HG02938 (cell line): ENCODE measurements around the gene PBRM1.

Experiments
- ATAC-seq: cut with Tn5 transposase; IDR thresholded peaks from one replicate; pipeline ENCODE4 v1.9.1; 2021; ENCODE audit warnings: mild to moderate bottlenecking, moderate library complexity; ENCODE audit not compliant: unreplicated experiment

PBRM1 gene

DNA sequence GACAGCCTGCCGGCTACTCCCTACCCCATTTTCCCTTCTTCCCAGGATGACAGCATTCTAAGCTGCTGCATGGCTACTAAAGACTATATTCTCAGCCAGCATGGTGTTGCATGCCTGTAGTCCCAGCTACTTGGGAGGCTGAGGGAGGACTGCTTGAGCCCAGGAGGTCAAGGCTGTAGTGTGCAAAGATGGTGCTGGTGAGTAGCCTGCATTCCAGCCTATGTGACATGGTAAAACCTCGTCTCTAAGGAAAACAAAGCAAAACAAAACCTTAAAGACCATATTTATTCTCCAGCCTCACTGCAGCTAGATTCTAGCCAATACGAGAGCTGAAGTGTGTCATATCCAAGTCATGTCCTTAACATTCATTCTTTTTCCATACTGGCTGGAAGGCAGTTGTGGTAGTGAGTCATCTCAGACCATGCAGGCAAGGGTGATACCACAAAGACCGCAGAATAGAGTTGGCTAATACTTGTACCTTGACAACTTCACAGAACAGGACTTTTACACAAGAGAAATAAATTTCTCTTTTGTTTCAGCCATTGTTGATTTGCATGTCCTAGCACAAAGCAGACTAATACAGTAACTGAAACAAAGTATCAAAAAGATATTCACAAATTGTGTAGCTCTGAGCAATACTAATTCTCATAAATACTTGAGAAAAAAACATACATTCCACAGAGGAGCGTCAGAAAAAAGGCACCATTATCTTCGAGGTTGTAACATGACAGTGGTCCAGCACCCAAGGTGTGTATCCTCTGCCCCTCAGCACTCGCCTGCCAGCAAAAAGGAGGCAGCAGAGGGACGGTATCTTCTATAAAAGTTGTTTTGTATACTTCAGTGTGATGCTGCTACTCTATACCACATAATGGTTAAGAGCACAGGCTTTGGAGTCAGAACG lies 14.8 kb downstream of the PBRM1 start:
- peak; percentile 76 for ATAC-seq

DNA sequence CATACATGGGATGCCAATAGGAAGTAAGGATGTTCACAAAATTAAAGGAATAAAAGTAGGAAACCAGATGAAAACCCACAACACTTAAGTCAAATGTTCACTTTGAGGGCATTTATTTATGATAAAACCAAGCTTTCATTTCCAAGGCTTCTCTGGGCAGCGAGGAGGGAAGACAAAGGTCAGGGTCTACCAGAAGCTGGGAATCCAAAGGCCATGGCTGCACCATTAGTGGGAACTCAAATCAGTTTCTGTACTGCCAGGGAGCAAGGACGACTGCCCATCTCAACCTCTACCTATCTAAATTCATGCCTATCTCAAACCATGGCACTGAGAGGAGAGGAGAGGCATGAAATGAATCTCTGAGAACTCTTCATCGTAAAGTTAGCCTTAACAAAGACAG lies 22.6 kb downstream of the PBRM1 start:
- ATAC-seq = no peak

DNA sequence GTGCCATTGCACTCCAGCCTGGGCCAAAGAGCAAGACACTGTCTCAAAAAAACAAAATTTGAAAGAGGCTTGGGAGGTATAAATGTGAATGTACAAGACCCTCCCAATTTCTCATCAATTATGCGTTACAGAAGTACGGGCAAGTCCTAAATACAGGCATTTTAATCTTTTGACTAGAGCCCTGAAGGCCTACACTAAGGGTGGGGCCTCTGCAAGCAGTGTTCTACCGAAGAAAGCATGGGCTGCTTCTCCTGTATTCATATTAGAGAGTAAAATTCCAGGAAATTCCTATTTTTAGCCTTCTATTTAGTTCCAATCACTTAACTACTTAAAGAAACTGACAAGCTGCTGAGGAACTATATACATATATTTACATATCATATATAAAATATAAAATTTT lies 25.7 kb downstream of the PBRM1 start:
- no peak for ATAC-seq

DNA sequence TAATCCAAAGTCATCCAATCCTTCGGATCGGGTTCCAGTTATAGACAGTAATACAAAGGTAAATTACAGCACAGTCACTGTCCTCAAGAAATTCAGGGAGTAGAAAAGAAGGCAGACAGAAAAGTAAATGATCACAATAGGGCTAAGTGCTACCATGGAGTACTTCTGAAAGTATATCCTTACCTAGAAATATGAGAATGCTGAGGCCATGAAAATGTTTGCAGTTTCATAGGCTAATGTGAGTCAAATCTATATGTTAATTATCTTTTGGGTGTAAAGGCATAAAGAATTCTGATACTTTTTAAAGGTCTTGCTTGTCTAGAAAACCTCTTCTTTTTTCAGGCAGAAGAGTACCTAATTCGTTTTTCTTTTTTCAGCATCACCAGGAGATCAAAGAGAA lies 29.8 kb downstream of the PBRM1 start:
- no peak for ATAC-seq

DNA sequence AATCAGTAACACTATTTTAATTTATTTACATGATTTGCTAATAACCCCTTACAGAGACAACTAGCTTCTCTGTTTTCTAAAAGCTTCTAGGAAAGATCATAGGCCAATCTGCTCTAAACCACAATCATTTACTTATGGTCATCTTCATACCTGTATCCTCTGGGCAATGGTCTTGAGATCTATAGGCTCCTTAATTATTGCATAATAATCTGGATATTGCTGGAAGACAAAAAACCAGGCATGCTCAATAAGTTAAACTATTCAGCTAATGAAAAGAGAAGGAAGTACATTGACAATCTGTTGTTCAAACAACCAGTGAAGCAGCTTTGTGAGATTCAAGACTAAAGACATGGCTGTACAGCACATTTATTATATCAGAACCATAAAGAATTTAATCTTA lies 34.1 kb downstream of the PBRM1 start:
- ATAC-seq = no peak

DNA sequence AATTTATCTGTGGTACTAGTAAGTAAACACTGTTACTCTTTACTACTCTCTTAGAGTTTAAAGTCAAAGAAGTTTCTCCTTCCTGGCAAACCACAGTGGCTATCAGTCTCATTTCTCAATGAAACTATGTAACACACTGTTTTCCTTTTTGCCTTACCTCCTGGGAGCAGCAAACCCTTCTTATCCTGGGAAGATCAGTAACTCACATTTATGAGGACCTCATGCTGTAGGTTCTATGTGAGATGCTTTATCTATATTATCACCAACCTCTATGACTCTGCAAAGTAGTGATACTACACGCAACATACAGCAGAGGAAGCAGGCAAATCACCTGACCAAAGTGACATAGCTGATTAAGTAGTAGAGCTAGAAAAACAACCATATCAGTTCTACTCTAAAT lies 35.3 kb downstream of the PBRM1 start:
- ATAC-seq = no peak

DNA sequence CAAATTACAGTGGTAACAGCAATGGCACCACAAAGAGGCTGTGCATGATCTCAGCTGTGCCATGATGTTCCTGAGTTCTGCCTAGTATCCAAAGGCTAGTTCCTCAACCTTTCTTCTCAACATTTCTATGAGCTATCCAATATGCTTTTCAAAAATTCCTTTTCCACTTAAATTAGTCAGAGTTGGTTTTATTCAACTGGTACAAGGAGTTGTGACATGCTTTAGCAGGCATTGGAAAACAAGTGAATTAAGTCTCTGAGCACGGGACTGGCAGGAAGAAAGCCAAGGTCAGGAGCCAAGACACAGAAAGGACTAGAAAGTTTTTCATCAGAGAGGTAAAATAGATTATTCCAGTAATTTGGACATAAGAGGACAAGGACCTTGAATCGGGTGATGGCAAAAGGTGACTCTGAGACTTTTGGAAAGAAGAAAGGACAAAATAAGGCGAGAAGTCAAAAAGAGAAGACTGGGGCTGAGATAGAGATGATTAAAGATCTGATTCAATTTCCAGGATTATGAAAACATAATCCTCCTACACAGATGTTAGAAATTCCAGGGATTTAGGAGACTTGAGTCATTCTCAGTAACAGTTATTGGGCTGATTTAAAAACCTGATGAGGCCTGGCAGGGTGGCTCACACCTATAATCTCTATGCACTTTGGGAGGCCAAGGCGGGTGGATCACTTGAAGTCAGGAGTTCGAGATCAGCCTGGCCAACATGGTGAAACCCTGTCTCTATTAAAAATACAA lies 36.1 kb downstream of the PBRM1 start:
- ATAC-seq = no peak

DNA sequence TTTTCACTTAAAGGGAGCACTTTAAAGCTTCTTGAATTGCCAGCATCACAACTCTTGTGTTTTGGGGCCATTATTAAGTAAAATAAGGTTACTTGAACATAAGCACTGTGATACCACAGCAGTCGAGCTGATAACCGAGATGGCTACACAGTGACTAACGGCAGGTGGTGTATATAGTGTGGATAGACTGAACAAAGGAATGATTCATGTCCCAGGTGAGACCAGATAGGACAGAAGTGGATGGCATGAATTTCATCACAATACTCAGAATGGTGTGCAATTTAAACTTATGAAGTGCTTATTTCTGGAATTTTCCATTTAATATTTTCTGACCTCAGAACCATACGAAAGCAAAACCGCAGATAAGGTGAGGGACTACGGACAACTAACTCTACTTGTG lies 40.2 kb downstream of the PBRM1 start:
- ATAC-seq = no peak

DNA sequence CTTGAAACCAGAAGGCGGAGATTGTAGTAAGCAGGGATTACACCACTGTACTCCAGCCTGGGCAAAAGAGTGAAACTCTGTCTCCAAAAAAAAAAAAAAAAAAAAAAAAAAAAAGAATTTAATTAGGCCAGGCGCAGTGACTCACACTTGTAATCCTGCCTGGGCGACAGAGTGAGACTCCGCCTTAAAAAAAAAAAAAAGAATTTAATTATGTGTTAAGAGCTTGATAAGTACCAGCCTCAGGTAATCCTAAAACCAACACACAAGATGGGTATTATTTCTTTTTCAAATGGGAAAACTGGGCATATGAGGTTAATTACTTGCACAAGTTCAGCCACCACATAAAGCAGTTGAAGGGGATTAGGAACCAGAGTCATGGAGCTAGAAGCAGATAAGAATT lies 49.0 kb downstream of the PBRM1 start:
- ATAC-seq = no peak

DNA sequence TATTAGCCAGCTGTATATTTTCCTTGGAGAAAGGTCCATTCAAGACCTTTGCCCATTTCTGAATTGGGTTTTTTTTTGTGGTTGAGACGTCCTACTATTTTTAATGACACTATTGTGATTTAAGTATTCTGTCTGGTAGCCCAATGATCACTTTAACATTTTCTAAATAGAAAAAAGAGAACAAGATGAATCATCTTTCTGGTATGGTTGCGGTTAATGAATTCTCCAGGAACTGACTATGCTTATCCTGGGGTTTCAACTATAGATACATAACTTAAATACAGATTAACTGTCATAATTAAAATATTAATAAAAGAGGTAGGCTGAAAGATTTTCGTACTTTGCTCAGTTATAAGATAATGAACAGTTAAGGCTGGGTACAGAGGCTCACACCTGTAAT lies 51.9 kb downstream of the PBRM1 start:
- ATAC-seq = no peak

DNA sequence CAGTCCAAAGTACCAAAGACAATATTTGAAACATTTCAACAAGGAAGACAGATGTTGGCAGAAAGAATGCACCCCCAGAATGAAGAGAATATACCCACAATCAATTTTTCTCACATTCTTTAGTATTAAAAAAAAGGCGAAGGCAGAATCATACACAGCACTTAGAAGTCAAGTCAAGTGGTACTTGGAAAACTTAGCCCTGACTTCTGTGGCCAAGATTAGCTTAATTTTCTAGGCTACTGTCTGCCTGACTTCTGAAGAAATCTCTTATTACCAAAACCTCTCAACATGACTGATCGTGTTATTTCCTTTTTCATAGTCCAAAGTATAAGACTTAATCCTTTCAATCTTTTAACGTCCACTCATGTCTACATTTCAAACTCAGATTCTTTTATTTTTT lies 60.7 kb downstream of the PBRM1 start:
- ATAC-seq = no peak

DNA sequence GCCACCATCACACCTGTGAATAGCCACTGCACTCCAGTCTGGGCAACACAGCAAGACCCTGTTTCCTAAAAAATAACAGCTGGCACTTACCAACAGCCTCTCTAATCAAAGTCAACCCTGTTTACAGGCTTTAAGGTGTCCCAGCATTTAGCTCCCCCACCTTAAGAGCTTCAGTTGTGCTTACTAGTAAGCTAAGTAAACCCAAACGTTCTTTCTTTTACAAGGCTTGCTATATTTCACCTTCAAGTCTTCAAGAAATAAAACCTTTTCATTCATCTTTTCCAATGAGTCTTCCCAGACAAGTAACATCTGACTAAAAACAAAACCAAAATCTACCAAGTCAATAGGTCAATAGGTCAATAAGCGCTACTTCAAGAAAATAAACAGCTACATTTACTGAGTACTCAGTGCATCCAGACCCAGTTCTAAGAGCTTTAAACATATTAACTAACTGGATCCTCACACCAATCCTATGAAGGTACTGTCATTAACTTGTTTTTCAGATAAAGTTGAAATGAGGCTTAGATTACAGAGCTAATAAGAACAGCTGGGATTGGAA lies 62.4 kb downstream of the PBRM1 start:
- ATAC-seq = no peak

DNA sequence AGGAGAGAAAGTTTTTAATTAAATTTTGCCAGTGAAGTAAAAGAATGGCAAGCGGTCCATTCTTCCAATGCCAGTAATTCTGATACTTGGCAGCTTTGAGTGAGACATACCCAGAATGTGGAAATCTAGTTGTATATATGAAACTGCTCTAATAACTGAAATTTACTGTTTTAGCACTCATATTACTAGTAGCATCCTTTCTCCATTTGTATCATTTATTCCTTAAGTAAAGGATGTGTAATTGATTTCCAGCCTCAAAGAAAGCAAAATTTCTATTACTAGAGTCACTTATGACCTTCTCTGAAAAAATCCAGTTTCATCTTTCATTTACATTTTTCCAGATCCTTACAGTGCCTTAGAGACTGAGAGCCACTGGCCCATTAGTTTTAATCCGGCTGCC lies 65.1 kb downstream of the PBRM1 start:
- no peak for ATAC-seq

DNA sequence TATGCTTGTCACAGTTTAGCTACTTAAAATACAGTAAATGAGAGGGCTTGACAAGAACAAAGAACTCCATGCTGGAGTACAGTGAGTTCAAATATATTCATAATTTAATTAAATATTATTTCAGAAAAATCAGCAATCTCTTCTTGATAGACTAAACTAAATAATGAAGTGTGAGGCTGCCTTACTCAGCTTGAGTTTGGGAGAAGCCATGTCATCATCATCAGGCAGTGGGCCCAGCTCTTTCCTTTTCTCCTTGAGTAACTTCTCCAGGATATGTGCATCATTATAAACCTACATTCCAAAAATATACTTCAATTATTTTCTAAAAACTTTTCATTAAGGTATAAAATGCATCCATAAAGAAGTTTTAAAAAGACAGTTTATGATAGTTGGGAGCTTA lies 70.5 kb downstream of the PBRM1 start:
- no peak for ATAC-seq

DNA sequence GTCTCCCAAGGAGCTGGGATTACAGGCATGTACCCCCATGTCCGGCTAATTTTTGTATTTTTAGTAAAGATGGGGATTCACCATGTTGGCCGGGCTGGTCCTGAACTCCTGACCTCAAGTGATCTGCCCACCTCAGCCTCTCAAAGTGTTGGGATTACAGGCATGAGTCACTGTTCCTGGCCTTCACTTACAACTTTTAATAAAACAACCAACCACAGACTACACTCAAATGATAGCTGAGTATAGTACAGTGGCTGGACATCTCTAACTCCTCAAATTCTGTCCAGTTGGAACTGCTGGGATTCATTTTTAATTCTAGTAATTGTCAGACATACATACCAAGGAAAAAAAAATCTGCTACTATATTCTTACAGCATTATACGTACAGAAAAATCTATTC lies 71.0 kb downstream of the PBRM1 start:
- ATAC-seq = no peak

DNA sequence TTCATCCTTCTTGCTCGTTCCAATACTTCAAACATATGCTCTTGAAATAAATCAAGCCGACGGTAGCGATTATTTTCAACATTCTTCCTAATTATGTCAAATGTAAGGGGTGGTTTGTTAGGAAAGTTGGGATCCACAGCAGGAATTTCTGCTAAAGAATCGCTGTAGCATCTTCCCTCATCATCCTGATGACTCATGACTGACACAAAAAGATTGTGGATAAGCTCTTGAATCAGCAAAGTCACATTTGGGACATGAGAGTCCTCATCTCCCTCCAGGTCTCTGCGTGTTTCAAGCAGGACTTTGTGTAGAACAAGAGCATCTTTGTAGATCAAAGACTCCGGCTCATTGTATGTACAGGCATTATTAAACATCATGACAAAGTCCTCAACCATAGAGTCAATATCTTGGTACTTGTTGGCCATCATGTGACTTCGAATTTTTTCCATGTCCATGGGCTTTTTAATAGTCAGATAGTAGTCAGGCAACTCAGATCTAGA lies 76.3 kb downstream of the PBRM1 start:
- ATAC-seq = no peak

DNA sequence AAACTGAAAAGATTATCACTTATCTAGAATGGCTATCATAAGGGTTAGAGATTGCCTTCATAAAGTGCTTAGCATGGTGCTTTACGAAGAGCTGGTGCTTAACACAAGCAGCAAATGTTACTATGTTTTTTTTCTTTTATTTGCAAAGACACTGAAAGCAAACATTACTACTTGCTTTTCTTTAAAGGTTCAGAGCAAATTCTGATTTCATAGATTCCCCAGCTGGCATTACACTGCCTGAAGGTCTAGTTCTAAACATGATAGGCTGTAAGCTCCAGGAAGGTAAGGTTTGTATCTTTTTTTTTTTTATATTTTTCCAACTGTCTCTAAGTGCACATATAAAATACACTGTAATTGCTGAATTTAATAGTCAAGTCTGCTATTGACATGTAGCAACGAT lies 77.4 kb downstream of the PBRM1 start:
- no peak for ATAC-seq

DNA sequence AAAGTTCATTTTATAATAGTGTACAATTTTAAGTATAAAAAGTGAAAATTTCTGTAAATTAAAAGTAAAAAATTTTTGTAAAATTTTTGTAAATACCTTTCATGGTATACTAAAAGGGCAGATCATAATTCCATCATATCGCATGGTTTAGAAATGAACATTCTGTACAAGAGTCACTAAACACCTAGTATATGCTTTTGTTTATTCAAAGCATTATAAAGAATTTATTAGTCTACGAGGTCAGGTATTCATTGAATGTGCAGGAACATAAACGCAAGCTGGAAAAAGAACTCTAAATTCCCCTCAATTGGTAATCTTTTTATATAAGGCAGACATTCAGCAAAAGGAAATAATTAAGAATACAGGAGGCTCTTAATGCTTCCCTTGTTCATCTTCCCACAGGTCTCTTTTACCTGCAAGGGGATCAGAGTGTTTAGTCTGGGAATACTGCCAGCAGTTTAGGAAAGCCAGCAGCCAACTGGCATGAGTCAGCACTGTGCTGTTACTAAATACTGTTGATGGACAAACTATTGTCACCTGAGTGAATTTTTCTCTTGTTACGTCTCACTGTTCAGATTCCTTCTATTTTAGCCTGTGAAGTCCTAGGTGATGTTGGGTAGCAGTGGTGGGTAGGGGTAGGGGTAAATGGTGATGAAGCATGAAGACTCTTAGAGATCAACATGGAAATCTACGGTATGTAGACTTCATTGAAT lies 79.2 kb downstream of the PBRM1 start:
- no peak for ATAC-seq

DNA sequence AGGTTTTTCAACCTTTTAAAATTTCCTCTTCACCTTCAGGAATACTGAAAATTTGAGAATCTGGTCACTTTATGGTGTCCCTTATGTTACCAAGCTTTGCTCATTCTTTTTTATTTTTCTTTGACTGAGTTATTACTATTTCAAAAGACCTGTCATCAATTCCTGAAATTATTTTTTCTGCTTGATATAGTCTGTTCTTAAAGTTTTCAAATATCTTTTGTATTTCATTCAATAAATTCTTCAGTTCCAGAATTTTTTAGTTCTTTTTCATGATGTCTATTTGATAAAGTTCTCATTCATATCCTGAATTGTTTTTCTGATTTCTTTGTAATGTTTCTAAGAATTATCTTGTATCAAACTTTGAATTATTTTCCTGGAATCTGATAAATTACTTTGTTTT lies 85.5 kb downstream of the PBRM1 start:
- no peak for ATAC-seq

DNA sequence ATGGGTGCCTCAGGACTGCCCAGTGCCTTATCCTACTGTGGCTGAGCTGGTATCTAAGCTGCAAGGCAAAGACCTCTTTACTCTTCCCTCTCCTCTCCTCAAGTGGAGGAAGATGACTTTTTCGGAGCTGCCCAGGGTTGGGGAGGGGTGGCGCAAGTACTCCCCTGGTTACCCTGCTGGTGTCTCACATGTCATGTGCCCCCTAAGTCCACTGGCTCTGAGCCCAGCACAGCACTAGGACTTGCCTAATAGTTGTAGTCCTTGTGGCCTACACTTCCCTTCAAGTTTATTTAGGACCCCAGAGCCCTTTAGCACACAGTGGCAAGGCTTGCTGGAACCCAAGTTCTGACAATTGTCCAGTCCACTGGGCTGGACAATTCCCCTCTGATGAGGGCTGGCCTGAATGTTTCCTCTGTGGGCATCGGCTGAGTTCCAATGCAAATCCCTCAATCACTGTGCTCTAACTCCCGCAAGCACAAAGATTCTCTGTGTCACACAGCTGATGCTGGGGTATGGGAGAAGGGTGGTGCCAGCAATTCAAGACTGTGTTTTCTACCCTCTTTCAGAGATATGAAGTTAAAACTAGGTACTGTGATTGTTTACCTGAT lies 89.0 kb downstream of the PBRM1 start:
- no peak for ATAC-seq

DNA sequence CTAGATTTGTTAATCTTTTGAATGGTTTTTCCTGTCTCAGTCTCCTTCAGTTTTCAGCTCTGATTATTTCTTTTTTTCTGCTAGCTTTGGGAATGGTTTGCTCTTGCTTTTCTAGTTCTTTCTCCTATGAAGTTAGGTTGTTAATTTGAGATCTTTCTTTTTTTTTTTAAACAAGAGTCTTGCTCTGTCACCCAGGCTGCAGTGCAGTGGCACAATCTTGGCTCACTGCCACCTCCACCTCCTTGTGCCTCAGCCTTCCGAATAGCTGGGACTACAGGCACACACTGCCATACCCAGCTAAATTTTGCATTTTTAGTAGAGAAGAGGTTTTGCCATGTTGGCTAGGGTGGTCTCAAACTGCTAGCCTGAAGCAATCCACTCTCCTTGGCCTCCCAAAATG lies 92.6 kb downstream of the PBRM1 start:
- ATAC-seq = no peak
